Measurements from ENCODE around the gene BTRC.

The BTRC gene

GRCh38 chr10:101389986-101390531 is 36.1 kb downstream of the BTRC start:
- H3K4me3 ChIP-seq (ENCODE audit: low read depth, low read length), result no peak overlapping the region
- no peak overlapping the region for H3K27ac ChIP-seq
- no peaks in the 10 kb centered on the region; the same call in 1 of the 2 replicates for H3K36me3 ChIP-seq
- H3K9me3 ChIP-seq (ENCODE audit: severe bottlenecking), result no peaks in the 10 kb centered on the region
- DNase-seq, result no peak
- no peaks in the 10 kb centered on the region for H3K27me3 ChIP-seq (ENCODE audit: insufficient read depth, low read depth, severe bottlenecking)
- TF ChIP-seq CTCF (IDR thresholded peaks at IDR 0.05; ENCODE audit: low read depth, low read length), result no peak

- no peak for TF ChIP-seq CTCF (IDR thresholded peaks at IDR 0.05; ENCODE audit: low read depth, low read length)
- H3K27me3 ChIP-seq (ENCODE audit: insufficient read depth, low read depth, severe bottlenecking), result no peaks in the 10 kb centered on the region
- H3K4me3 ChIP-seq (ENCODE audit: low read depth, low read length), result no peak overlapping the region
- no peak overlapping the region for H3K27ac ChIP-seq
- peaks cover 3% of the 10 kb centered on the region; the same call in 1 of the 2 replicates for H3K36me3 ChIP-seq
- H3K9me3 ChIP-seq (ENCODE audit: severe bottlenecking), result no peaks in the 10 kb centered on the region
- no peak for DNase-seq
Observed at GRCh38 chr10:101393378-101393777, 39.4 kb downstream of the BTRC start.

GRCh38 chr10:101394524-101395133 is 40.7 kb downstream of the BTRC start:
- Histone ChIP-seq H3K27ac (no peak overlapping the region), H3K27me3 (ENCODE audit: insufficient read depth, low read depth, severe bottlenecking) (no peaks in the 10 kb centered on the region), H3K36me3 (peaks cover 3% of the 10 kb centered on the region; the same call in 1 of the 2 replicates), H3K4me3 (ENCODE audit: low read depth, low read length) (no peak overlapping the region), H3K9me3 (ENCODE audit: severe bottlenecking) (no peaks in the 10 kb centered on the region)
- no peak for TF ChIP-seq CTCF (IDR thresholded peaks at IDR 0.05; ENCODE audit: low read depth, low read length)
- DNase-seq, result no peak

GRCh38 chr10:101397140-101397539 is 43.2 kb downstream of the BTRC start:
- no peak for DNase-seq
- no peaks in the 10 kb centered on the region for H3K27me3 ChIP-seq (ENCODE audit: insufficient read depth, low read depth, severe bottlenecking)
- H3K27ac ChIP-seq, result no peak overlapping the region
- no peak for TF ChIP-seq CTCF (IDR thresholded peaks at IDR 0.05; ENCODE audit: low read depth, low read length)
- H3K4me3 ChIP-seq (ENCODE audit: low read depth, low read length), result no peak overlapping the region
- H3K36me3 ChIP-seq, result peaks cover 3% of the 10 kb centered on the region; the same call in 1 of the 2 replicates
- no peaks in the 10 kb centered on the region for H3K9me3 ChIP-seq (ENCODE audit: severe bottlenecking)

GRCh38 chr10:101400585-101400984 is 46.6 kb downstream of the BTRC start:
- Histone ChIP-seq H3K36me3 (peaks cover 3% of the 10 kb centered on the region; the same call in 1 of the 2 replicates), H3K4me3 (ENCODE audit: low read depth, low read length) (no peak overlapping the region), H3K9me3 (ENCODE audit: severe bottlenecking) (no peaks in the 10 kb centered on the region), H3K27ac (no peak overlapping the region), H3K27me3 (ENCODE audit: insufficient read depth, low read depth, severe bottlenecking) (no peaks in the 10 kb centered on the region)
- DNase-seq, result no peak
- TF ChIP-seq CTCF (IDR thresholded peaks at IDR 0.05; ENCODE audit: low read depth, low read length), result no peak

- TF ChIP-seq CTCF (IDR thresholded peaks at IDR 0.05; ENCODE audit: low read depth, low read length), result no peak
- H3K36me3 ChIP-seq, result peaks cover 2% of the 10 kb centered on the region; the same call in 1 of the 2 replicates
- no peaks in the 10 kb centered on the region for H3K9me3 ChIP-seq (ENCODE audit: severe bottlenecking)
- H3K27ac ChIP-seq, result no peak overlapping the region
- no peak for DNase-seq
- H3K4me3 ChIP-seq (ENCODE audit: low read depth, low read length), result no peak overlapping the region
- H3K27me3 ChIP-seq (ENCODE audit: insufficient read depth, low read depth, severe bottlenecking), result no peaks in the 10 kb centered on the region
Observed at GRCh38 chr10:101402711-101403110, 48.7 kb downstream of the BTRC start.

Measured in WERI-Rb-1 (cell line).